Measurements from ENCODE around the gene ALG2. TPM values are rescaled to one million over a fixed set of nuclear protein-coding genes. Genes with fewer than 3 reads are reported as not detected.
"Not testable (repeated sequence)": the region's sequence is repeated elsewhere in the genome, so short reads cannot be mapped to it uniquely, and the experiment has no call there.

Gene ALG2
- total RNA-seq, 1 experiment from 2014 or later: 42.0 TPM

- peaks cover 5% of the 10 kb centered on the region; the same call in 1 of the 2 replicates for H3K4me1 ChIP-seq (replicated peaks)
- DNase-seq (ENCODE audit: low read depth in 1 of 2, low spot score in 2 of 2): no peak
- no peak overlapping the region for H3K4me3 ChIP-seq
- H3K9me3 ChIP-seq (replicated peaks): no peaks in the 10 kb centered on the region
- no peak overlapping the region for H3K27ac ChIP-seq
- no peaks in the 10 kb centered on the region for H3K27me3 ChIP-seq (replicated peaks)
- H3K36me3 ChIP-seq: peaks cover 68% of the 10 kb centered on the region
These were observed 4.3 kb upstream of the ALG2 start for GRCh38 chr9:99226054-99226453.

GRCh38 chr9:99224445-99224844 is 2.7 kb upstream of the ALG2 start:
- DNase-seq (ENCODE audit: low read depth in 1 of 2, low spot score in 2 of 2): no peak
- no peak overlapping the region for H3K27ac ChIP-seq
- peaks cover 60% of the 10 kb centered on the region for H3K36me3 ChIP-seq
- no peaks in the 10 kb centered on the region for H3K9me3 ChIP-seq (replicated peaks)
- no peak overlapping the region for H3K4me3 ChIP-seq
- peaks cover 5% of the 10 kb centered on the region; the same call in 1 of the 2 replicates for H3K4me1 ChIP-seq (replicated peaks)
- H3K27me3 ChIP-seq (replicated peaks): no peaks in the 10 kb centered on the region

GRCh38 chr9:99222416-99223270 is 901 bp upstream of the ALG2 start:
- peak in 1 of 2 experiments; percentile 4 for DNase-seq (ENCODE audit: low read depth in 1 of 2, low spot score in 2 of 2)
- Histone ChIP-seq H3K27ac (peak overlapping the region; percentile 99), H3K4me3 (peak overlapping the region; percentile 84), H3K27me3 (replicated peaks) (no peaks in the 10 kb centered on the region), H3K36me3 (peaks cover 55% of the 10 kb centered on the region), H3K9me3 (replicated peaks) (no peaks in the 10 kb centered on the region), H3K4me1 (replicated peaks) (peaks cover 5% of the 10 kb centered on the region; the same call in 1 of the 2 replicates)

- Histone ChIP-seq H3K4me3 (peak overlapping the region; percentile 84), H3K27ac (peak overlapping the region; percentile 99), H3K36me3 (peaks cover 64% of the 10 kb centered on the region), H3K27me3 (replicated peaks) (no peaks in the 10 kb centered on the region), H3K9me3 (replicated peaks) (no peaks in the 10 kb centered on the region), H3K4me1 (replicated peaks) (peaks cover 5% of the 10 kb centered on the region; the same call in 1 of the 2 replicates)
- DNase-seq (ENCODE audit: low read depth in 1 of 2, low spot score in 2 of 2): no peak
These were observed 499 bp downstream of the ALG2 start for GRCh38 chr9:99221266-99221620.

GRCh38 chr9:99220011-99220410 is 1.7 kb downstream of the ALG2 start:
- Histone ChIP-seq H3K27ac (no peak overlapping the region), H3K9me3 (replicated peaks) (no peaks in the 10 kb centered on the region), H3K36me3 (peaks cover 65% of the 10 kb centered on the region), H3K27me3 (replicated peaks) (no peaks in the 10 kb centered on the region), H3K4me3 (no peak overlapping the region), H3K4me1 (replicated peaks) (peaks cover 5% of the 10 kb centered on the region; the same call in 1 of the 2 replicates)
- DNase-seq (ENCODE audit: low read depth in 1 of 2, low spot score in 2 of 2): no peak

- no peak for DNase-seq (ENCODE audit: low read depth in 1 of 2, low spot score in 2 of 2)
These were observed 5.7 kb downstream of the ALG2 start for GRCh38 chr9:99216073-99216472.

GRCh38 chr9:99213197-99213596 is 8.5 kb downstream of the ALG2 start:
- Histone ChIP-seq H3K4me1 (replicated peaks) (no peaks in the 10 kb centered on the region), H3K9me3 (replicated peaks) (0 out of 2 replicates have a peak, but pooled peaks cover 4% of the 10 kb centered on the region)
- DNase-seq (ENCODE audit: low read depth in 1 of 2, low spot score in 2 of 2): no peak

More at GRCh38 chr9:99216073-99216472, 5.7 kb downstream of the ALG2 start:
- no peak overlapping the region for H3K27ac ChIP-seq
- no peak overlapping the region for H3K4me3 ChIP-seq
- H3K27me3 ChIP-seq (replicated peaks): no peaks in the 10 kb centered on the region
- H3K9me3 ChIP-seq (replicated peaks): 0 out of 2 replicates have a peak, but pooled peaks cover 3% of the 10 kb centered on the region
- H3K4me1 ChIP-seq (replicated peaks): no peaks in the 10 kb centered on the region
- peaks cover 39% of the 10 kb centered on the region for H3K36me3 ChIP-seq

GRCh38 chr9:99211746-99212145 is 10.0 kb downstream of the ALG2 start:
- Histone ChIP-seq H3K4me3 (no peak overlapping the region), H3K9me3 (replicated peaks) (0 out of 2 replicates have a peak, but pooled peaks cover 4% of the 10 kb centered on the region), H3K27me3 (replicated peaks) (no peaks in the 10 kb centered on the region), H3K4me1 (replicated peaks) (no peaks in the 10 kb centered on the region), H3K27ac (no peak overlapping the region), H3K36me3 (peaks cover 14% of the 10 kb centered on the region; the same call in 1 of the 2 replicates)
- no peak for DNase-seq (ENCODE audit: low read depth in 1 of 2, low spot score in 2 of 2)

More at GRCh38 chr9:99213197-99213596, 8.5 kb downstream of the ALG2 start:
- Histone ChIP-seq H3K27me3 (replicated peaks) (no peaks in the 10 kb centered on the region), H3K36me3 (peaks cover 24% of the 10 kb centered on the region), H3K4me3 (no peak overlapping the region), H3K27ac (no peak overlapping the region)

- no peak overlapping the region for H3K27ac ChIP-seq
- H3K36me3 ChIP-seq: peaks cover 6% of the 10 kb centered on the region; the same call in 1 of the 2 replicates
- no peaks in the 10 kb centered on the region for H3K27me3 ChIP-seq (replicated peaks)
- H3K4me1 ChIP-seq (replicated peaks): no peaks in the 10 kb centered on the region
- 0 out of 2 replicates have a peak, but pooled peaks cover 4% of the 10 kb centered on the region for H3K9me3 ChIP-seq (replicated peaks)
- H3K4me3 ChIP-seq: no peak overlapping the region
- DNase-seq (ENCODE audit: low read depth in 1 of 2, low spot score in 2 of 2): no peak
These were observed 11.2 kb downstream of the ALG2 start for GRCh38 chr9:99210572-99210971.

GRCh38 chr9:99201603-99202002 is 20.1 kb downstream of the ALG2 start:
- no peaks in the 10 kb centered on the region for H3K27me3 ChIP-seq (replicated peaks)
- no peak for DNase-seq (ENCODE audit: low read depth in 1 of 2, low spot score in 2 of 2)
- H3K4me3 ChIP-seq: no peak overlapping the region
- H3K36me3 ChIP-seq: no peaks in the 10 kb centered on the region
- no peak overlapping the region for H3K27ac ChIP-seq
- H3K9me3 ChIP-seq (replicated peaks): no peaks in the 10 kb centered on the region
- peaks cover 4% of the 10 kb centered on the region; the same call in 1 of the 2 replicates for H3K4me1 ChIP-seq (replicated peaks)

- no peaks in the 10 kb centered on the region for H3K9me3 ChIP-seq (replicated peaks)
- no peaks in the 10 kb centered on the region for H3K36me3 ChIP-seq
- H3K27me3 ChIP-seq (replicated peaks): no peaks in the 10 kb centered on the region
- H3K4me1 ChIP-seq (replicated peaks): peaks cover 4% of the 10 kb centered on the region; the same call in 1 of the 2 replicates
- H3K27ac ChIP-seq: no peak overlapping the region
- no peak for DNase-seq (ENCODE audit: low read depth in 1 of 2, low spot score in 2 of 2)
- no peak overlapping the region for H3K4me3 ChIP-seq
These were observed 21.7 kb downstream of the ALG2 start for GRCh38 chr9:99199938-99200539.

- Histone ChIP-seq H3K9me3 (replicated peaks) (no peaks in the 10 kb centered on the region), H3K36me3 (no peaks in the 10 kb centered on the region), H3K4me1 (replicated peaks) (peaks cover 4% of the 10 kb centered on the region; the same call in 1 of the 2 replicates), H3K27ac (no peak overlapping the region), H3K27me3 (replicated peaks) (no peaks in the 10 kb centered on the region), H3K4me3 (no peak overlapping the region)
- no peak for DNase-seq (ENCODE audit: low read depth in 1 of 2, low spot score in 2 of 2)
These were observed 23.8 kb downstream of the ALG2 start for GRCh38 chr9:99197987-99198386.

GRCh38 chr9:99197124-99197630 is 24.6 kb downstream of the ALG2 start:
- Histone ChIP-seq H3K4me1 (replicated peaks) (peaks cover 4% of the 10 kb centered on the region; the same call in 1 of the 2 replicates), H3K36me3 (no peaks in the 10 kb centered on the region), H3K9me3 (replicated peaks) (no peaks in the 10 kb centered on the region), H3K27me3 (replicated peaks) (no peaks in the 10 kb centered on the region), H3K27ac (no peak overlapping the region), H3K4me3 (no peak overlapping the region)
- DNase-seq (ENCODE audit: low read depth in 1 of 2, low spot score in 2 of 2): no peak

GRCh38 chr9:99196484-99196883 is 25.3 kb downstream of the ALG2 start:
- not testable (repeated sequence) for H3K4me3 ChIP-seq; H3K9me3 ChIP-seq (replicated peaks); H3K27ac ChIP-seq; H3K4me1 ChIP-seq (replicated peaks); H3K27me3 ChIP-seq (replicated peaks); H3K36me3 ChIP-seq; DNase-seq (ENCODE audit: low read depth in 1 of 2, low spot score in 2 of 2)

Data from SJSA1 (cell line).